GM21381 (cell line): ENCODE results near the gene SCLY.
A peak's percentile ranks its signal among the peaks of the same experiment; 100 is the strongest.
"Not testable (repeated sequence)": the region's sequence is repeated elsewhere in the genome, so short reads cannot be mapped to it uniquely, and the experiment has no call there.

ENCODE experiments used
- ATAC-seq: cut with Tn5 transposase; IDR thresholded peaks from one replicate; pipeline ENCODE4 v1.9.1; 2021; ENCODE audit warnings: mild to moderate bottlenecking, moderate library complexity; ENCODE audit not compliant: unreplicated experiment

Gene SCLY

GRCh38 chr2:238107525-238108422, 47.0 kb downstream of the SCLY start:
- peak; percentile 79 for ATAC-seq

- peak; percentile 67 for ATAC-seq
Observed at GRCh38 chr2:238108423-238109183, 47.8 kb downstream of the SCLY start.

DNA sequence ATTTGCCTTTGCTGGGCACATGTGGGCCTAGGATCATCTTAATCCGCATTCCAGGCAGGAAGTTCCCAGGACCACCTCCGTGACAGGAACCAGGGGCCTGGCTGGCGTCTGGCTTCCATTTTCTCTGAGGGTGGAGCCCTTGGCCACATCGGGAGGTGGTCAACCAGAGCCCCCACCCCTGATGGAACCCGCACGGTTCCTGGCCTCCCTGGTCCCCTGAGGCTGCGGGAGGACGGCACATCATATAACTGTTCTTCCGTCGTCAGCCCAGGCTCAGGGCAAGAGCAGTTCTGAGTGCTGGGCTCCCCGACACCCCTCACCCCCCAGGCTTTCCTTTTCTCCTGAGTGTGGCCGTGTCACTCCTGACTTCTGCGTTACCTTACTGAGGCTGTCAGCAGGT, 52.8 kb downstream of the SCLY start:
- no peak for ATAC-seq

DNA sequence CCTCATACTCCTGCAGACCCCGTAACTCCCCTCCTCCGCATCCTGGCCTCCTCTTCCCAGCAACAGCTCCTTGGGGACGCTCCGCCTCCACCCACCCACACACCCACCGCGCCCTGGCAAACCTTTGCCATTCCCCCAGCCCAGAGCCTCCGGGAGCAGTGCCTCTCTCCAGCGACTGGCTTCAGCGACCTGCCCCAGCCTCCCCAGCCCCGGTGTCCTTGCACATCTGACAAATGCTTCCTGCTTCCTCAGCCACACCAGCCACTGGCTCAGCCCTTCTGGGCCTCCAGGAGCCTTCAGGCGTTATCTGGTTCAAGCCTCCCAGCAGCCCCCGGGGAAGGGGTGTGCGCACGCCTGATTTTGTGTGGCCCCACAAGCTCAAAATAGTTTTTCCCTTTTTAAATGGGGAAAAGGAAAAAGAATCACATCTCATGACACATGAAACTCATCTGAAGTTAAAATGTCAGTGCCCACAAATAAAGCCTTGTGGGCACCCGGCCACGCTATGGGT, 53.6 kb downstream of the SCLY start:
- ATAC-seq: no peak

DNA sequence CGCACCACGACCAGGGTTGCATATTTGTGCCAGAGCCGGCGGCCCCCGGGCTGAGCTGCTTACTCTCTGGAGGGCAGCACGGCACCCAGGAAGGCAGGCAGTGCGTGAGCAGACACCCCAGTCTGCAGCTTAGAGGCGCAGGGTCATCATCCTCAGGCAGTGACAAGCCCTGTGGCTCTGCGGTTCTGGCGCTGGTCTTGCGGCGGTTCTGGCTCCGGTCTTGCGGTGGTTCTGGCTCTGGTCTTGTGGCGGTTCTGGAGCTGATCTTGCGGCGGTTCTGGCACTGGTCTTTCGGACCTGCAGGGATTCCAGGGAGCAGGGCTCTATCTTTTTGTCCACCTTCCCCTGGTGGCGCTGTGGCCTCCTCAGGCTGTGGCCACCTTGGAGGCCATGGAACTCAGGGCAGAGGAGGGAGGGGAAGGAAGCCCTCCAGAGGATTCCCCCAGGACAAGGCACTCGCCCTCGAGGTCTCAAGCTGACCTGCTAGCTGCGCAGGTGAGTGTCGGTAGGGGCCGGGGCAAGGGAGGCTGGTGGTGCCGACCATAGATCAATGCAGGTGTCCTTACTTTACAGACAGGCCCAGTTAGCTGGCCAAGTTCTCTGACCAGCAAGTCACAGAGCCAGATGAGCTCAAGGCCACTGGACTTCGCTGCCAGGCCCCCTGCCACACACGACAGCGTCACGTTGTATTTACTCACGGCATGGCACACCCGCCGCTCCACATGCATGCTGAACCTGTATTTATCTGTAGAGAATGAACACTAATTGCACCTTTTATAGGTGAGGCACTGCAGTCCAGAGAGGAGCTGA, 54.3 kb downstream of the SCLY start:
- no peak for ATAC-seq

GRCh38 chr2:238115709-238116108, 54.9 kb downstream of the SCLY start:
- not testable (repeated sequence) for ATAC-seq

GRCh38 chr2:238116298-238117198, 55.7 kb downstream of the SCLY start:
- ATAC-seq: no peak

GRCh38 chr2:238117199-238118154, 56.7 kb downstream of the SCLY start:
- no peak for ATAC-seq

DNA sequence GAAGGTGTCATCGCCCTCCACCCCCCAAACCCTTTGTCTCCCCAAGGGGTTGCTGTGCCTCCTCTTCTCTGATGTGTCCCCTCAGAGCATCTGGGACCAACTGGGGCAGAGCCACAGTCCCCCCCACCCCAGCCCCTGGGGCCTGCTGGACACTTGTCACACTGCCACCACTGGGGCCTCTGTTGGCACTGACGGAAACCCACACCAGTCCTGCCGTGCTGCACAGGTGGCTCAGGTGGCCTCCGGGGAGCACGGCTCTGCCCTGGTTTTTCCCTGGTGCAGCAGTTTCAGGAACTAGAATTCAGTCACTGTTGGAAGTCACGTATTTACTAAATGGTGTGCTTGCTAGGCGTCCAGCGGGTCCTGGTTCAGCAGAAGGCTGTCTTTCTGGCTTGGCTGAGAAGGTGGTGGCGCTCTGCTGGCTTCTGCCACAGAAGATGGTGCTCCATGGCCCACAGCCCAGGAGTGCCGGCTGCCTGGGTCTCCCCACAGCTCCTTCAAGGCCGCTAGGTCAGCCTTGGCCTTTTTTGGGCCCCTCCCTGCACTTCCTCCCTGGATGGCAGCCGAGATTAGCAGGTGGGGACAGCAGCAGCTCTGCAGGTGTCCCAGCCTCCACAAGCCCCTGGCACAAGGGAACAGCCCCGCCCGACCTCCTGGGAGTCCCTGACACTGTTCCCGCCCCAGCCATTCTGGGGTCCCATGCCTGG, 59.1 kb downstream of the SCLY start:
- no peak for ATAC-seq

DNA sequence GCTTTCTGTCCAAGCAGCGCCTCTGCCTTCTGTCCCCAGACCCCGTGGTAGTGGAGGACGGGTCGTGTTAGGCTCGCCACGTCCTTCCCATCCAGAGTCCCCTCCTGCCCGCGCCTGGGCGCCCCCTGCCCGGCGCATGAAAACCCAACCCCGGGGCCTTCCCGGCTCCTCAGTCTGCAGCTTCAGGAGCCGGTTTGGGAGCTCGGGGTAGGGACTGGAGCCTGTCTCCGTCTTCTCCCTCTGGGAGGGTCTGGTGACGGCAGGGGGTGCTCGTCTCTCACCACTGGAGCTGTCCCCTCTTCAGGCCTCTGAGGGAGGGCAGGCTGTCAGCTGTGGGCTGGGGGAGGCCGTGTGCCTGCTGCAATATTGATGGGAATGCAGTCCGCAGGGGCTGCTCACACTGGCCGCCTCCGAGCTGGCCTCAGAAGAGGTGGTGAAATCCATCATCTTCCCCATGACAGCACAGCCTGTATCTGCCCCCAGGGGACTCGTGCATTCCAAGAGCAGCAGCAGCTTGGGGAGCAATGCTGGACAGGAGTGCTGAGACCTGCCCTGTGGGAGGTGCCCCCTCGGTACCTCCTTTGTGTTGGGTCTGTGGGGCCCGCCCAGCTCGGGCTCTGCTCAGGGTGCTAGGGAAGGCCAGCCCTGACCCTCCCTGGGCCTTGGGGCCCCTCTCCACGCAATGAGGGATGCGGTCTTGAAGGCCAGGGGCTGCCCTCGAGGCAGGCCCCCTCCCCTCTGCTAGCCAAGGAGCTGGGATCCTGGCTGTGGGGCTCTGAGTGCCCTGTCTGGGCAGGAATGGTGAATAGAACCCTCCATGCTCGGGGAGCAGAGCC, 59.9 kb downstream of the SCLY start:
- no peak for ATAC-seq

GRCh38 chr2:238121511-238122286, 60.9 kb downstream of the SCLY start:
- ATAC-seq: no peak

DNA sequence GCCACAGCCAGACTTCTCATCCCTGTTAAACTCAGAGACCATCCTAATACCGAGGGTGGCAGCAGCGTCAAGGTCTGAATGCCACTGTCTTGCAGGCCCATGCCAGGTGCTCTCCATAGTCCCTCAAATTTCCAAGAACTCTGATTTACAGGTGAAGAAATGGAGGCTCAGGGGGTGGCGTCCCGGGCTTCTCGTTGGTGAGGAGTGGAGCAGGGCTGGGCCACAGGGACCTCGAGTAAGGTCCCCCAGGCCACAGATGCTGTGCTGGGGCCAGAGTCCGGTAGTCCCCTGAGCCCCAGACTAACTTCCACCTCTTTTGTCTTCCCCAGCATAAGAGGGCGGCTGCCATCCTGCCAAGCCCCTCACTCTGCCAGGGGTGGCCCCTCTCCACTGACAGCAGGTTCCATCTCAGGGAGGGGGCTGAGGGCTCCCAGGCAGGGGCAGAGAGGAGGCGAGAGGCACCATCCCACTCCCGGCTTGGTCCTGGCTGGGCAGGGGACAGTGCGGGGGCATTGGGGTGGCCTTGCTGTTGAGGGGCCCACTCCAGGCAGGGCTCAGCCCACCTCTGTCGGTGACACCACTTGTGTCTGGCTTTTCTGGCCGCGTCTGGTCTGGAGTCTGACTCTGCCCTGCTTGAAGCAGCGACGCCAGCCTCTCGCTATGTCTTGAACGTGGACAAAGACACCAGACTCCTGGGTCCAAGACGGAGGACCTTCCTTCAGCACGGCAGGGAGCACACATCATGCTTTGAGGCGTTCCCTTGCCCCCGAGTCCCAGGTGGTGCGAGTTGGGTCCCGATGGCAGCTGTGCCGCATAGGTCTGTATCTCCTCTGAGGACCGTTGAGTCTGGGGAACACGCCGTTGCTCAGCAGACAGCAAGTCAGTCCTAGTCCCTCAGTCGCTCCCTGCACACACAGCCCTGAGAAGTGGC, 61.8 kb downstream of the SCLY start:
- ATAC-seq: no peak

GRCh38 chr2:238123218-238123971, 62.6 kb downstream of the SCLY start:
- no peak for ATAC-seq

GRCh38 chr2:238123991-238124470, 63.2 kb downstream of the SCLY start:
- ATAC-seq: no peak
